H1 (cell line): ENCODE results near the gene NXN. TPM values are rescaled to one million over a fixed set of nuclear protein-coding genes. Genes with fewer than 3 reads are reported as not detected.

Experiments
- BACH1 ChIP-seq: IDR thresholded peaks from 2 replicates; pipeline ENCODE4 v1.6.1; 2012; ENCODE audit warnings: low read length, improper control_type of control experiment
- CBX8 ChIP-seq: fragments of 300-800, 300-1000 bp; sonication (generic); IDR thresholded peaks from 2 replicates; pipeline ENCODE4 v1.7.1; 2016; ENCODE audit warnings: low read depth, low read length, borderline replicate concordance
- CREB1 ChIP-seq: IDR thresholded peaks from 2 replicates; pipeline ENCODE4 v1.6.1; 2012; ENCODE audit warnings: inconsistent platforms
- EZH2 ChIP-seq: fragments of 200-600 bp; sonication (generic); IDR thresholded peaks from 2 replicates; pipeline ENCODE4 v1.7.1; 2012; ENCODE audit warnings: low read depth, mild to moderate bottlenecking, moderate library complexity, low read length, inconsistent platforms; ENCODE audit not compliant: severe bottlenecking
- FOSL1 ChIP-seq: IDR thresholded peaks from 2 replicates; pipeline ENCODE4 v1.6.1; 2011; ENCODE audit warnings: mild to moderate bottlenecking, low read depth, low read length, moderate library complexity; ENCODE audit not compliant: insufficient read depth
- GTF2F1 ChIP-seq: IDR thresholded peaks from 2 replicates; pipeline ENCODE4 v1.6.1; 2012; ENCODE audit warnings: low read depth, low read length, improper control_type of control experiment, borderline replicate concordance
- HDAC2 ChIP-seq, 2 experiments: fragments of 300-600 bp in 1 of 2; sonication (generic) in 1 of 2; IDR thresholded peaks; 2 replicates each; pipeline ENCODE4 v1.6.1; 2011 to 2012; ENCODE audit warnings: low read depth in 2 of 2, low read length in 2 of 2, mild to moderate bottlenecking in 2 of 2, moderate library complexity in 2 of 2, borderline replicate concordance in 1 of 2, inconsistent platforms in 1 of 2
- JUN ChIP-seq: IDR thresholded peaks from 2 replicates; pipeline ENCODE4 v1.6.1; 2011; ENCODE audit warnings: low read depth, mild to moderate bottlenecking, improper control_type of control experiment, low read length
- JUND ChIP-seq: IDR thresholded peaks from 2 replicates; pipeline ENCODE4 v1.6.1; 2011; ENCODE audit warnings: mild to moderate bottlenecking, improper control_type of control experiment, low read length
- KDM1A ChIP-seq: fragments of 200-600, 300-600 bp; sonication (generic); IDR thresholded peaks from 2 replicates; pipeline ENCODE4 v1.7.1; 2016; ENCODE audit warnings: mild to moderate bottlenecking, low read length, borderline replicate concordance
- MAFK ChIP-seq: IDR thresholded peaks from 2 replicates; pipeline ENCODE4 v1.6.1; 2012; ENCODE audit warnings: low read depth, mild to moderate bottlenecking, improper control_type of control experiment, low read length
- NANOG ChIP-seq: IDR thresholded peaks from 2 replicates; pipeline ENCODE4 v1.6.1; 2011; ENCODE audit warnings: low read length, low read depth, mild to moderate bottlenecking, inconsistent platforms; ENCODE audit not compliant: insufficient read depth, poor library complexity, severe bottlenecking
- NRF1 ChIP-seq: IDR thresholded peaks from 2 replicates; pipeline ENCODE4 v1.6.1; 2011; ENCODE audit warnings: mild to moderate bottlenecking, low read depth, low read length, improper control_type of control experiment
- RBBP5 ChIP-seq: IDR thresholded peaks from 2 replicates; pipeline ENCODE4 v1.7.1; 2012; ENCODE audit warnings: low read depth, mild to moderate bottlenecking, inconsistent platforms, low read length, moderate library complexity, borderline replicate concordance
- RFX5 ChIP-seq: IDR thresholded peaks from 2 replicates; pipeline ENCODE4 v1.6.1; 2011; ENCODE audit warnings: low read depth, low read length, improper control_type of control experiment, borderline replicate concordance
- RNF2 ChIP-seq: fragments of 200-900, 300-1000 bp; sonication (generic); IDR thresholded peaks from 2 replicates; pipeline ENCODE4 v1.7.1; 2016; ENCODE audit warnings: borderline replicate concordance, low read depth, mild to moderate bottlenecking, antibody characterized with exemption, low read length; ENCODE audit not compliant: poor library complexity, severe bottlenecking; ENCODE audit errors: missing control alignments
- SIRT6 ChIP-seq: IDR thresholded peaks from one replicate; pipeline ENCODE4 v1.7.1; 2012; ENCODE audit warnings: low read length, inconsistent platforms
- SUZ12 ChIP-seq: fragments of 200-600 bp; sonication (generic); IDR thresholded peaks from 2 replicates; pipeline ENCODE4 v1.6.1; 2012; ENCODE audit warnings: mild to moderate bottlenecking, inconsistent platforms, low read length, moderate library complexity, mixed read lengths
- TAF7 ChIP-seq: optimal IDR thresholded peaks from 2 replicates; pipeline ENCODE3; 2011; ENCODE audit warnings: low read depth, mild to moderate bottlenecking, inconsistent platforms, low read length, moderate library complexity, borderline replicate concordance
- TEAD4 ChIP-seq: IDR thresholded peaks from 2 replicates; pipeline ENCODE4 v1.6.1; 2012; ENCODE audit warnings: low read depth, low read length, inconsistent platforms, mixed read lengths
- USF2 ChIP-seq: IDR thresholded peaks from 2 replicates; pipeline ENCODE4 v1.6.1; 2011; ENCODE audit warnings: low read length, improper control_type of control experiment
- polyA plus RNA-seq, 7 experiments: library from polyadenylated mRNA; depleted of rRNA in 3 of 7; stranded (reverse) in 5 of 7; unstranded in 2 of 7; fragments of >200 nt in 5 of 7; fragments of 200-250 nt in 2 of 7; gene quantifications; 1 replicate in 5 of 7; 2 replicates in 1 of 7; 4 replicates in 1 of 7; pipeline versions ENCODE4 v1.2.1 to v1.2.3, GENCODE V29; 2011 to 2013; ENCODE audit warnings: missing spikeins in 2 of 7, mixed read lengths in 2 of 7
- total RNA-seq: library from RNA; stranded (reverse); fragmentation: NEBNext Ultra II Directional; extraction: Animal tissue kit (Norgen Biotek cat#: 25700); gene quantifications from 2 replicates; pipeline ENCODE4 v1.2.1, GENCODE V29; 2021
- TF ChIP-seq, protein P1 (sequence below): IDR thresholded peaks from 2 replicates; pipeline ENCODE4 v1.6.1; 2011; ENCODE audit warnings: low read depth, mild to moderate bottlenecking, low read length; ENCODE audit not compliant: insufficient read depth

The NXN gene
- total and polyA plus RNA-seq, 2 of the 8 experiments (the other 6 are each of a cell fraction or from before 2014, with no cell fraction given): 94.1 to 107 TPM

DNA sequence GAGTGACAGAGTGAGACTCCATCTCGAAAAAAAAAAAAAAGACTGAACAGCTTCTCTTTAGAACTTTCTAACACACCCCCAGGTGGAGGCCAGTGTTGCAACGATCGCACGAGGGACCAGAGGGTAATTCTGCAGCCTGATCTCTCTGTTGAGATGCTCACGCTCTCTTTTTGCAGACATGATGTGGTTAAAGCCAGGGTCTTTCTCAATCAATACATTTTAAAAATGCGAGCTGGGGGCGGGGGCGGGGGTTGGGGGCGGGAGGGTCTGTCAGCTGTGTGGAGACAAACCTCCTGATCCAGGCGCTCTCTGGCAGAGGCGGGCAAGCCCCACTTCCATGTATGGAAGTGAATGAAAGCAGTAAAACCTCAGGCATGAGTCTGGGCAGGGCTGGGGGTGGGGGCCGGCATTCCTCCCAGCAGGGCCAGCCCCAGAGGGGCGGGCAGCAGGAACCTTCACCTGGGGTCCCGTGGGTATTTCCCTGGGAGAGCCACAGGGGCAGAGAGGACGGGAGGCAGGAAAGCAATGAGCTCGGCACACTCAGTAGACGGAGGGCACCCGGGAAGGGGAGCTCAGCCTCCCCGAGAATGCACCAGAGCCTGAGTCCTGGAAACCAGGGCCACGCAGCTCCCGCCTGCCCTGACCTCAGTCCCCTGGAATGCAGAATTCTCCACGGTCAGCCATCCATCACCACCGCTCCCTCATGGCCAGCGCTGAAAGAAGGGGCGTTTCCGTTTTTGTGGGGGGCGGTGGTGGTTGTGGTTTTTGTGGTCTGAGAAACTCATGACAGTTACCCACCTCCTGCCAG is 28.0 kb downstream of the NXN start (continued):
- TF ChIP-seq EZH2 (no peak), HDAC2 (IDR thresholded peaks at IDR 0.05; ENCODE audit: borderline replicate concordance in 1 of 2, low read depth in 2 of 2, low read length in 2 of 2) (no peak), USF2 (no peak), FOSL1 (no peak), TEAD4 (peak; percentile 93), CBX8 (no peak), MAFK (no peak), TAF7 (no peak), JUN (peak; percentile 75; the same call in 1 of the 2 replicates), CREB1 (no peak), RBBP5 (no peak), JUND (peak; percentile 86; the same call in 1 of the 2 replicates), SIRT6 (no peak), KDM1A (no peak), RFX5 (no peak), SUZ12 (no peak), GTF2F1 (no peak), NANOG (no peak), BACH1 (no peak), NRF1 (no peak), RNF2 (no peak)
- TF ChIP-seq, protein P1, sequence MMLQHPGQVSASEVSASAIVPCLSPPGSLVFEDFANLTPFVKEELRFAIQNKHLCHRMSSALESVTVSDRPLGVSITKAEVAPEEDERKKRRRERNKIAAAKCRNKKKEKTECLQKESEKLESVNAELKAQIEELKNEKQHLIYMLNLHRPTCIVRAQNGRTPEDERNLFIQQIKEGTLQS: no peak
